ENCODE data around the gene RABGEF1. TPM values are rescaled to one million over a fixed set of nuclear protein-coding genes. Genes with fewer than 3 reads are reported as not detected.
"Not testable (repeated sequence)": the region's sequence is repeated elsewhere in the genome, so short reads cannot be mapped to it uniquely, and the experiment has no call there.

Gene RABGEF1
- total RNA-seq = 10 to 100 TPM; 36.4 to 47.2 (median 41.3) TPM
- 10 to 100 TPM; 10.2 to 15.7 (median 13.2) TPM for polyA plus RNA-seq

- DNase-seq = peak; percentile 99
- Histone ChIP-seq H3K36me3 (peaks cover 0 to 10% (median 4%) of the 10 kb centered on the region in 4 donors), H3K4me3 (peak within 1 kb of the TSS; percentile 72 to 98 (median 90)), H3K27ac (peak within 1 kb of the TSS; percentile 92 to 100 (median 97)), H3K4me1 (peaks cover 0 to 36% (median 23%) of the 10 kb centered on the region in 4 donors), H3K27me3 (no peaks in the 10 kb centered on the region), H3K9me3 (peaks cover 0 to 12% (median 0%) of the 10 kb centered on the region in 4 donors)
- TF ChIP-seq EP300 (IDR thresholded peaks at IDR 0.05) (peak in 2 of 4 donors; percentile 14 to 58), CTCF (IDR thresholded peaks at IDR 0.05) (no peak), POLR2AphosphoS5 (IDR thresholded peaks at IDR 0.05) (peak; percentile 98 to 99 (median 98)), POLR2A (IDR thresholded peaks at IDR 0.05) (peak; percentile 88 to 93)
- intact Hi-C loops (cut with DNase I) = loop anchor here (1.0 to 2.0 kb wide), 2 partner anchors 58 to 104 kb away; no protein-coding TSS in a partner anchor
- WGBS, 2 donors = 0% methylated on average over 85 of the region's 85 CpGs
Measured at GRCh38 chr7:66740302-66740979, at the start of gene RABGEF1. Gene RABGEF1, plus strand, starts transcription at chr7:66740733. Its CDS starts 31,167 bp downstream, at chr7:66771900.

GRCh38 chr7:66693331-66693730 is 47.2 kb upstream of the RABGEF1 start:
- no peak for DNase-seq
- no peak overlapping the region for H3K4me3 ChIP-seq
- H3K9me3 ChIP-seq = no peaks in the 10 kb centered on the region
- TF ChIP-seq POLR2A (IDR thresholded peaks at IDR 0.05) (no peak), CTCF (IDR thresholded peaks at IDR 0.05) (no peak), POLR2AphosphoS5 (IDR thresholded peaks at IDR 0.05) (no peak)
- H3K27ac ChIP-seq = no peak overlapping the region
- WGBS, 2 donors = 76 to 84% methylated on average over 4 of the region's 4 CpGs
- intact Hi-C loops (cut with DNase I) = no loop called here
- peaks cover 0 to 6% (median 2%) of the 10 kb centered on the region in 4 donors for H3K36me3 ChIP-seq
- peaks cover 0 to 16% (median 16%) of the 10 kb centered on the region in 4 donors for H3K4me1 ChIP-seq
- no peaks in the 10 kb centered on the region for H3K27me3 ChIP-seq

GRCh38 chr7:66694286-66694685 is 46.2 kb upstream of the RABGEF1 start:
- intact Hi-C loops (cut with DNase I) = no loop called here
- no peak for DNase-seq
- TF ChIP-seq POLR2AphosphoS5 (IDR thresholded peaks at IDR 0.05) (no peak), POLR2A (IDR thresholded peaks at IDR 0.05) (no peak), EP300 (IDR thresholded peaks at IDR 0.05) (no peak)
- H3K4me3 ChIP-seq = no peak overlapping the region
- 96 to 97% methylated on average over 11 of the region's 11 CpGs for WGBS, 2 donors
- no peak overlapping the region for H3K27ac ChIP-seq
- peaks cover 0 to 6% (median 2%) of the 10 kb centered on the region in 4 donors for H3K36me3 ChIP-seq
- peaks cover 0 to 17% (median 16%) of the 10 kb centered on the region in 4 donors for H3K4me1 ChIP-seq
- no peaks in the 10 kb centered on the region for H3K9me3 ChIP-seq
- no peaks in the 10 kb centered on the region for H3K27me3 ChIP-seq

- H3K36me3 ChIP-seq; H3K9me3 ChIP-seq; H3K4me3 ChIP-seq; DNase-seq; H3K27me3 ChIP-seq; intact Hi-C loops (cut with DNase I); H3K27ac ChIP-seq: not testable (repeated sequence)
- H3K4me1 ChIP-seq = peaks cover 0 to 27% (median 25%) of the 10 kb centered on the region in 4 donors
- 83 to 89% methylated on average over 7 of the region's 7 CpGs for WGBS, 2 donors
Measured at GRCh38 chr7:66695417-66695816, 45.1 kb upstream of the RABGEF1 start.

GRCh38 chr7:66696134-66696533 is 44.4 kb upstream of the RABGEF1 start:
- H3K27me3 ChIP-seq; intact Hi-C loops (cut with DNase I); H3K36me3 ChIP-seq; H3K27ac ChIP-seq; H3K9me3 ChIP-seq; DNase-seq; H3K4me3 ChIP-seq: not testable (repeated sequence)
- peaks cover 0 to 31% (median 31%) of the 10 kb centered on the region in 4 donors for H3K4me1 ChIP-seq
- WGBS, 2 donors = 65 to 85% methylated on average over 5 of the region's 5 CpGs

- Histone ChIP-seq H3K4me3 (no peak overlapping the region), H3K27ac (peak overlapping the region in 3 of 4 donors; percentile 62 to 78 (median 73)), H3K36me3 (peaks cover 0 to 6% (median 2%) of the 10 kb centered on the region in 4 donors), H3K27me3 (no peaks in the 10 kb centered on the region), H3K4me1 (peaks cover 0 to 31% (median 31%) of the 10 kb centered on the region in 4 donors), H3K9me3 (no peaks in the 10 kb centered on the region)
- WGBS, 2 donors = 87 to 89% methylated on average over 2 of the region's 2 CpGs
- intact Hi-C loops (cut with DNase I) = no loop called here
- no peak for TF ChIP-seq POLR2AphosphoS5 (IDR thresholded peaks at IDR 0.05)
- TF ChIP-seq POLR2A (IDR thresholded peaks at IDR 0.05) = no peak
- TF ChIP-seq EP300 (IDR thresholded peaks at IDR 0.05) = no peak
- TF ChIP-seq CTCF (IDR thresholded peaks at IDR 0.05) = no peak
- DNase-seq = no peak
Measured at GRCh38 chr7:66696774-66697191, 43.8 kb upstream of the RABGEF1 start.
